OCI-LY7 (cell line): ENCODE measurements around the gene MACF1.

ENCODE experiments used
- EZH2phosphoT487 ChIP-seq: fragments of 200-600 bp; sonication (generic); IDR thresholded peaks from 2 replicates; pipeline ENCODE4 v1.6.1; 2018; ENCODE audit warnings: low read depth, borderline replicate concordance, mild to moderate bottlenecking, mixed run types, antibody characterized with exemption, low read length, moderate library complexity, mixed read lengths
- TF ChIP-seq, protein P1 (sequence below): fragments of 200-600 bp; sonication (generic); conservative IDR thresholded peaks from 2 replicates; pipeline ENCODE4 v1.5.1; 2014; ENCODE audit warnings: mild to moderate bottlenecking, antibody characterized with exemption, low read length, moderate library complexity, mixed read lengths

GRCh38 chr1:39332291-39332690 is 127.8 kb downstream of the MACF1 start:
- TF ChIP-seq, protein P1, sequence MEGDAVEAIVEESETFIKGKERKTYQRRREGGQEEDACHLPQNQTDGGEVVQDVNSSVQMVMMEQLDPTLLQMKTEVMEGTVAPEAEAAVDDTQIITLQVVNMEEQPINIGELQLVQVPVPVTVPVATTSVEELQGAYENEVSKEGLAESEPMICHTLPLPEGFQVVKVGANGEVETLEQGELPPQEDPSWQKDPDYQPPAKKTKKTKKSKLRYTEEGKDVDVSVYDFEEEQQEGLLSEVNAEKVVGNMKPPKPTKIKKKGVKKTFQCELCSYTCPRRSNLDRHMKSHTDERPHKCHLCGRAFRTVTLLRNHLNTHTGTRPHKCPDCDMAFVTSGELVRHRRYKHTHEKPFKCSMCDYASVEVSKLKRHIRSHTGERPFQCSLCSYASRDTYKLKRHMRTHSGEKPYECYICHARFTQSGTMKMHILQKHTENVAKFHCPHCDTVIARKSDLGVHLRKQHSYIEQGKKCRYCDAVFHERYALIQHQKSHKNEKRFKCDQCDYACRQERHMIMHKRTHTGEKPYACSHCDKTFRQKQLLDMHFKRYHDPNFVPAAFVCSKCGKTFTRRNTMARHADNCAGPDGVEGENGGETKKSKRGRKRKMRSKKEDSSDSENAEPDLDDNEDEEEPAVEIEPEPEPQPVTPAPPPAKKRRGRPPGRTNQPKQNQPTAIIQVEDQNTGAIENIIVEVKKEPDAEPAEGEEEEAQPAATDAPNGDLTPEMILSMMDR: no peak
- TF ChIP-seq EZH2phosphoT487: no peak
